ENCODE results near the gene PITPNB.

The PITPNB gene

DNA sequence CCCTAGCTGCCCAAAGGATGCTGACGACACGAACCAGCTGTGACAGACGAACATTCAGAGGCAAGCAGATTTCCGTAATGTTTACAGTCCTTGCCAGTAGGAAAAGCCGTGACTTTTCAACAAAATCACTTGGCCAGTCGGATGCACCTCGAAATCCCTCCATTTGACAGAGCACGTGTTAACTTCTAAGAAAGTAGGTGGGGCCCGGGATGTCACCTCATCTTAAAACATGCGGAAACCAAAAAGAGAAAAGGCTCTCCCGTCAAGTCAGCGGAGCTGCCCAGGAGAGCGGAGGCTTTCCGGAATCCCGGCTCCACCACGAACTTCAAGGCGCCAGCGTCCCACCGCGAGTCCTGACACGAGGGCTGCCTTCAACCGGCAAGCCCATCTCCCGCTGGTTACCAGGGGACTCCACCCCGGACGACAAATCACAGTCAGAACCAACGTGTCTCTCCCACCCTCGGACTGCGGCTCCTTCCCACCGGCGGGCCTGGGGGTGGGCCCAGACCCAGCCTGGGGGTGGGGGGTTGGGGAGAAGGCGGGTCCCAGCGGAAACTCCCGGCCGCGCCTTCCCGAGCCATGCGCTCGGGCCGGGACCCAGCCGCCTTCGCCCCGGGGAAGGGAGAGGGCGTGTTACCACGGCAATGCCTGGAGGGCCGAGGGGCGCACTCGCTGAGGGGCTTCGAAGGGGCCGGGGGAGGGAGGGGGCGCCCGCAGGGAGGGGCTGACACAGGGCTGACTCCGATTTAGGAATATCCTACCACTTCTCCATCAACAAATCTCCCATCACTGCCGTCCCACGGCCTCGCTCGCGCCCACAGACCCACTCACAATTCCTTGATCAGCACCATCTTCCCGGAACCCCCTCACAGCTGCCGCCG, 475 bp downstream of the PITPNB start:
- DNase-seq = peak; percentile 81 to 92 (median 86)

DNA sequence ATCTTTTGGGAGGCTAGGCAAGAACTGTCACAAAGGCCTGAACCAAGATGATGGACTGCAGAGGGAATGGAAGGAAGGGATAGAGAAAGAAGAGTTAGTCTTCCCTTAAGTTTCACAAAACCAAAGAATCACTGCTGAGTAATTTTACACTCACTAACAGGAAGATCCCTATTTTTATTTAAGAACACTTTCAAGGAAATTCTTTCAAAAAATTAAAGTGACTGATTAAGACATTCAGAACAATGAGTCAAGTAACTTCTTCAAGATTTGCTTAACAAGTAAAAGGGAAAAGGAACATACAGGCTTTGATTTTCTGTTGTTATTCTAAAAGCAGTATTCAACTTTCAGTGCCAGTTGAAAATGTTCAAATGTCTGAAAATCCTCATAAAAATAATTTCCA, 3.1 kb downstream of the PITPNB start:
- peak; percentile 26 to 83 (median 80) for DNase-seq

DNA sequence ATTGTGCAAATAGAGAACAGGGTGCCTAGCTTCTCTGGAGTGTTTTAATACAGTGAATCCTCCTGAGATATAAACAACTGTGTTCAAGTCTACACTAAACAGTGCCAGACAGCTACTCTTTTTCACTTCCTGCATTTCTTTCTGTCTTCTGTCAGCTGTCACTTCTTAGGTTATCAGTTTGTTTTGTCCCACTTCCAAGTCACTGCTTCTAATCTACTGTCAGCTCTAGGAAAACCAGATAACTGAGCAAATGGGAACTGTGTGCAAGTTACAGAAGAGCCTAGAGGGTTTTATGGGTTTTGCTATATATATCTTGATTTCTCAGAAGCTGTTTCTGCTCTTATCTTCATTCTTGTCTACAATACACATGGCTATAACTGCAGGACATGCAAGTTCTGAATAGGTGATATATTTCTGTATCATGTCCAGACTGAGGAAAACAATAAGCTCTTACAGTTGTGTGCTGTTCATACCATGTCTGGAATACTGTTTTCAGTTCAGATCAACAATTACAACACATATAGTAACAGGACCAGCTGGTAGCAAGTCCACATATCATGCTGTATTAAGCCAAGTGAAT, 5.8 kb downstream of the PITPNB start:
- no peak for DNase-seq

DNA sequence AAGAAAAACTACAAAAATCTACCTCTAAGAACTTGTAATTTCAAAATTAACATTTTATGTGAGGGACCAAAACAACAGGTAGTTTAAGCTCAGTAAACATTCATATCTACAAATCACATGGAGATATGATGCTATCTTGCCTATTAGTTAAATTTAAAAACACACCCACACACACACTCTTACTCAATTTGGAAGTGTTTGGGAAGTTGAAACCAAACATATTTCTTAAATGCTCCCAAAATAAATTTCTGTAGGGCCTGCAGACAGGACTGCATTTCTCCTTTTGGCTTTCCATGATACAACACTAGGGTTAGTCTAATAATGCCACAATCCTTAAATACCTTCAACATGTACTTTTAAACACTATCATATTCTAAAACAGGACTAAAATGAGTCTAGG, 7.0 kb downstream of the PITPNB start:
- DNase-seq = peak; percentile 60 to 78 (median 73)

DNA sequence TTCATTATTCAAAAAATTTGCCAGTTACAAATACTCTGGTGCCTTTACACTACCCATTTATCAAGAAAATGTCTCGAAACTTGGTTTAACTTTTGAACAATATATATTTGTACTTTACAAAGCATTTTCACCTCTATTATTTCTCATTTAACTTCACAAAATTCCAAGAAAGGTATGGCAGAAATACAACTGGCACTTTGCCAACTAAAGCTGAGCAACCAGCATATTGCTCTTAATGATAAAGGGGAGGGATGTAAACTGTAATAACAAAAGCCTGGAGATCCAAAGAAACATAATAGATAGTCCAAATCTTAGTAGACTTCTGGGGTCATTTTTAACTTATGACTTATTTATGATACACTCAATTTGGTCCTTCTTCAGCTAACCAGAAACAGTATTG, 7.7 kb downstream of the PITPNB start:
- DNase-seq = no peak

DNA sequence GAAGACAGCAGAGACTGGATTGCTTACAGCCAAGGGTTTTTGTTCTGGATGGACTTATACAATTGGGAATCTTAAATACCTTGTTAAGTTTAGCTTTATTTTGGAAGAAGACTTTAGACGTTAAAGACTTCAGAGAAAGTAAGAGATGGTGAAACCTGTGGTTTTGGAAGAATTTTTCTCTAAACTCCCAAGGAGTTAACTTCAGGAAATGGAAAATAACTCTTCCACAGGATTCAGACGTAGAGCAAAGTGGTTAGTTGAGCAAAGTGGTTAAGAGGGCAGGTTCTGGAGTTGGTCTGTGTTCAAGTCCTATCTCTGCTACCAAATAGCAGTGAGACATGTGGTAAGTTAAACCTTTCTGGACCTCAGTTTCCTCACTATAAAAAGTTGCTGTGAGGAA, 12.8 kb downstream of the PITPNB start:
- DNase-seq = no peak

DNA sequence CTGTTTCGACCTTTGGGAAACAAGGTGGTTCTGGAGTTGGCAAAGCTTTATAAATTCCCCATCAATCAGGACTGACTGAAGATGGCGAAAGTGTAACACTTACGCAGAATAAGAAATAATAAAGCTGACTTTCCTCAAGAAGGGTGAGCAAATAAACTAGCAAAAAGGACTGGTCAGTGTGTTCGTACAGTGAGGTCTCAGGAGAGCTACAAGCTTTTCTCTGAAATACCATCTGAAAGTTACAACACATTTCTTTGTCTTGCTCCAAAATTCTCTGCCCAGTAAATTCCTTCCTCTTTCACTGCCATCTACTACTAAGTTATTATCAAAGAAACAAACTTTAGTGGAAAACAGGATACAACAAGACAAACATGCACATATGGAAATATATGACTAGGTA, 13.4 kb downstream of the PITPNB start:
- no peak for DNase-seq

DNA sequence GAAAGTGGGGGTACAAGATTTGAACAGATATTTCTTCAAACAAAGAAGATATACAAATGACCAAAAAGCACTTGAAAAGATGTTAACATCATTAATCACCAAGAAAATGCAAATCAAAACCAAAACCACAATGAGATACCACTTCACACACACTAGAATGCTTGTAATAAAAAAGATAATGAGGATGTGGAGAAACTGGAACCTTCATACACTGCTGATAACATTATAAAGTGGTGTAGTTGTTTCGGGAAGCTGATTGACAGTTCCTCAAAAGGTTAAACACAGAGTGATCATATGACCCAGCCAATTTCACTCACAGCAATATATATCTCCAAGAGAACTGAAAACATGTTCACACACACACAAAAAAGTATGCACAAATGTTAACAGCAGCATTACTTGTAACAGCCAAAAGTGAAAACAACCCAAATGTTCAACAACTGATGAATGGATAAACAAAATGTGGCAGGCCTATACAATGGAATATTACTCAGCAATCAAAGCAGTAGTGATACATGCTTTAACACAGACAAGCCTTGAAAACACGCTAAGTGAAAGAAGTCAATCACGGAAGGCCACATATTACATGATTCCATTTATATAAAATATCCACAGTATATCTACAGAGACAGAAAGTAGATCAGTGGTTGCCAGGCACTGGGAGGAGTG, 15.1 kb downstream of the PITPNB start:
- peak in 2 of 3 donors; percentile 27 to 43 for DNase-seq

DNA sequence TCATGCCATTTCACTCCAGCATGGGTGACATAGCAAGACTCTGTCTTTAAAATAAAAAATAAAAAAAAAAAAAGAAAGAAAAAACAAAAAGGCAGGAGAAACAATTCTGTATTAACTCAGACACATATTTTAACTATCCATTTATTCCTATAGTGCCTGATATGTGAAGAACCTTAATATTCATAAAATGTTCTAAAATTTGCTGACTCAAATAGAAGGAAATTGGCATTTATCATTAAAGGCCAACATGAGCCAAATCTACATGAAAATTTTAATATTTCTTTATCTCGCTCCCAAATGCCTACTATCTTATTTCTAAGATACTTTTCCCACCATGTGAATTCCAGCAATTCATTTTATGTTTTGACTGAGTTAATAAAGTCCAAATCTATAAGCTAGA, 18.9 kb downstream of the PITPNB start:
- no peak for DNase-seq

DNA sequence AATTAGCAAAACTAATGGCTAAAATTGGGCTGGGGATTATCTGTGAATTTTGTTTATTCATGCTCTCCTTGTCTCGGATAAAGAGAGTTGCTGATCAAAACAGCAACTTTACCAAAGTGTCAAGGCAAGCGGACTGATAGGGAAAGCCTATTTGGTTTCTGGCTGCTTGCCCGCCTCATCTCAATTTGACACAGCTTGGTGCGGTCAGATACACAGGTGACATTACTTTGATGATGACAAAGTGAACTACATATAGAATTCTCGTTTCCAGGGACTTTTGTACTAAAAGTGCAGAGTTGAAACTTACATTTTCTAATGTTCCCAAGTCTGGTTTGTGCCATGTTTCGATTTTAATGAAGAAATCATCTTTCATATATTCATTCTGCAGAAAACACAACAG, 22.8 kb downstream of the PITPNB start:
- DNase-seq = no peak

DNA sequence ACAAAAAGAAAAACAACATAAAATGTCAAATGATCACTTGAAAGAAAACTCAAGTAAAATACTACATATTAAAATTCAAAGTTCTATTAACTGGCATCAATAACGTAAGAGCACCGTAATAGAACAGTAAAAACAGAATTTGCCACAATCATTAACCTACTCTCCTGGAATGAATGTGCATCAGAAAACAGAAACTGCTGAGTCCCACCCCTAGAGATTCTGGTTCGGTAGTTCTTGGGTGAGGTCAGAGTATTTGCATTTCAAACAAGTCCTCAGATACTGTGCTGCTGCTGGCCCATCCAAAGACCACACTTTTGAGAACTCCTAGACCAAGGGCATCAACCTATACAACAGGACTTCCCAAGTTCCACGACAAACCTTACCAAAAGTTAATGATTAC, 23.5 kb downstream of the PITPNB start:
- no peak for DNase-seq

DNA sequence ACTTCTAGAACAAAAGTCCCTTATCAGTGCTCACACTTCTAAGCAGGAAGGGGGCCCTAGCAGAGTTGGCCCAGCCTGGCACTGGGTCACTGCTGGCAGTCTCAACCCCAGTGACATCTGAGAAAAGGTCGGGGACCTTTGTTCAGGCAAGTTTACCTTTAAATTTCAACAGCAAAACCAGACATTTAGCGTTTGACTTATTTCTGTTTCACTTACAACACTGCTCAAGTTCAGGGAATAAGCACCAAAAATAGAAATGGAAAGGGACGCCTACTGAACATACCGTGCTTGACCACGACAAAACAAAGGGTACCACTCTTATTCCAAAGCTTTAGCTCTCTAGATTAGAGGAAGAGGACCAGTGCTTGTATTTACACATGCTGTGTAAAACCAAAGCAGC, 26.2 kb downstream of the PITPNB start:
- no peak for DNase-seq

DNA sequence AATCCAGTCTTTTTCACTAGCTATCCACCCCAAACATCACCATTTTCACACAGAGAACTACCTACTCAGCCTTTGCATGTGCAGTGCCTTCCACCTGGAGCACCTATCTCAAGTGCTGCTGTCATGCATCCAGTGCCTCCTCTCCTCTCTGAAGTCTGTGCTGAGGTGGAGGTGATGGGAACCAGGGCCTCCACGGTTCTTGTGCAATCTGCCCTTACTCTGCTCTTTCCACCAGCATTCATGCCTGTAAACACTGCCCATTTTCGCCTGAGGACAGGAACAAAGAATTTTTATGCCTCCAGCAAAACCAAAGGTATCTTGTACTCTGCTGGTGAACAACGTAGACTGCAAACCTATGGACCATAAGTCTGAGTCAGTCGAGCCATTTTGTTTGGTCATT, 27.0 kb downstream of the PITPNB start:
- DNase-seq = no peak

DNA sequence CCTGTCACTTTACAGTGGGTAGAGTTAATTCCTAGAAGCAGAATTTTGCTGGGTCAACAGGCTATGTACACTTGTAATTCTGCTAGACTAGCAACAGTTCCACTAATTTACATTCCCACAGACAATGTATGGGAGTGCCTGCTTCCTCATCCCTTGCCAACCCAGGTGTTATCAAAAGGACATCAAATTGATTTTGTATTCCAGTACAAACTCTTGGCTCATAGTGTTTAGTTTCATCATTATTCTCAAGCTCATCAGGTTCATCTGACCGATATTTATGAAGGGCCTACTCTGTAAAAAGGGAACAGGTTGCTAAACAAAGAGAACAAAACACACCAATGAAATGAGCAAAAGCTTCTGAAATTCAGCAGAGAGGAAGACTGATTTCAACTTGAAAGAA, 30.7 kb downstream of the PITPNB start:
- no peak for DNase-seq

DNA sequence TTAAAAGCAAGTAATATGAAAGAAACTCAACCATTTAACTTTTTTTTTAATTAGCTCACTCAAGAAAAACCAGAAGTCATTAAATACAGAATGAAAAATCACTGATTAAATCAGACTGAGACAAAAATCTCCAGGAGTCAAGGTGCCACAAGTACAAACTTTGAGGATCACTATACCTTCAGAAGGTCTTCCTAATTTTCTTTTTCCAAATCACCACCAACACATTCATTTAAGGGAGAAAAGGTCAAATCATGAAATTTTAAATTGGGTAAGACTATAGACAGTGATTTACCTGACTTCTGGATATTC, 32.3 kb downstream of the PITPNB start:
- no peak for DNase-seq

DNA sequence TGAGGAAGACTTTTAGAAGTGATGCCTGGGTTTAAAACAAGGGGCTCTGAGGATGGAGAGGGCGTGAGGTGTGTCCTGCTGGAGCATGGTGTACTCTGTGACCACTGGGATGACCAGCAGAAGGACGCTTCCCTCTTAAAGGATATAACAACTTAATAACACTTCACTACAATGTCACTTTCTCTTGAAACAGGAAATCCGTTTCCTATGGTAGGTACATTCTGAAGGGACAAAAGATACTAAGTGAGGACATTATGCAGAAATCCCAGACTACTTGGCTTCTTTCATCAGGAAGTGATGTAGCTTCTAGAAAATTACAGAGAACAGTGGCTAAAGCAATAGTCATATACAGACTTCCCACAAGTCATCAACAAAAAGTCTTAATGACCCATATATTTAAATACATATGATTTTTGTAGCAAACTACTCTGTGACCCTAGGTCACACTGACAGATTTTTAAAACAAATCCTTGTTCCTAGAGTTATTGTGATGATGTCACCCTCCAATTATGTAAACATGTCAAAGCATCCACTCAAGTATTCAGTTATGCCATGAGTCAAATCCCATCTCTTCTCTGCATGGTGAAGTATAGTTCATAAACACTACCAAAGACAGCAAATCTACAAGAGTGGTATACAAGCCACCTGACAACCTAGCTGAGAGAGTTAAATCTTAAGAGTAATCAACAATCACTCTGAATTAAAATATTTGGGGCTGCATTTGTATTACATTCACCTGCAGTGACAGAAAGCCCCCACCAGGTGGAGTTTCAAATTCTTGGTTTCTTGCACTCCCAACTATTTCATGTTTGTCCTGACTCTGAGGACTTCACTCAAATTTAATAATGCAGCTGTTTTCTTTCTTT, 32.8 kb downstream of the PITPNB start:
- DNase-seq = peak; percentile 51 to 60 (median 59)

DNA sequence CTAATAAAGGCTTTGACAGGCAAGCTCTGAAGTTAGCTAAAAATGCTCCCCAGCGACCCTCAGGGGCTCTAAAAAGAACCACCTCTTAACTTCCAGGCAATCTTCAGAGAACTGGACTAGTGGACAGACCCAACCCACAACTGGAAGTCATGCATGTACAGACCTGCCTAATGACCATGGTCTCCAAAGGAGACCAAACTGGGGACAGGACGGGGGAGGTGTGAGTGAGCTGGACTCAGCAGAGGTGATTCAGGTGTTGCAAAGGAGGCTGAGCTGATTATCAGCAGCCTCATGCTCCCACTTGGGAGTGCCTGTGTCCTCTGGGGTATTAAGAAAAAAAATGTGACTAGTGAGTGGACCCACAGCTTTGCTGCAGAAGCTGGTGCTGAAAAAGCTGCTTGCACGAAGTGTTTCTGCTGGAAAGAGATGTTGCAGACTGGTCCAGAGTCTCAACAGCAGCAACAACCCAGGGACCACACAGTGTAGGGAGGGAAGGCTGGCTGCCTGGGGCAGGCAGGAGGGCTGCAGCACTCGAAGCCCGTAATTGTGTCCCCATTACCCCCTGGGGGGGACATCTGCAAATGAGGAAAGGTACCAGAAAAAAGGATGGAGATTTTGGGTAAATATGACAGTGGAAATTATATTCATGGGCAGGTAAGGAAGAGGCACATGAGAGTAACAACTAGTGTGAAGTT, 35.3 kb downstream of the PITPNB start:
- no peak for DNase-seq

DNA sequence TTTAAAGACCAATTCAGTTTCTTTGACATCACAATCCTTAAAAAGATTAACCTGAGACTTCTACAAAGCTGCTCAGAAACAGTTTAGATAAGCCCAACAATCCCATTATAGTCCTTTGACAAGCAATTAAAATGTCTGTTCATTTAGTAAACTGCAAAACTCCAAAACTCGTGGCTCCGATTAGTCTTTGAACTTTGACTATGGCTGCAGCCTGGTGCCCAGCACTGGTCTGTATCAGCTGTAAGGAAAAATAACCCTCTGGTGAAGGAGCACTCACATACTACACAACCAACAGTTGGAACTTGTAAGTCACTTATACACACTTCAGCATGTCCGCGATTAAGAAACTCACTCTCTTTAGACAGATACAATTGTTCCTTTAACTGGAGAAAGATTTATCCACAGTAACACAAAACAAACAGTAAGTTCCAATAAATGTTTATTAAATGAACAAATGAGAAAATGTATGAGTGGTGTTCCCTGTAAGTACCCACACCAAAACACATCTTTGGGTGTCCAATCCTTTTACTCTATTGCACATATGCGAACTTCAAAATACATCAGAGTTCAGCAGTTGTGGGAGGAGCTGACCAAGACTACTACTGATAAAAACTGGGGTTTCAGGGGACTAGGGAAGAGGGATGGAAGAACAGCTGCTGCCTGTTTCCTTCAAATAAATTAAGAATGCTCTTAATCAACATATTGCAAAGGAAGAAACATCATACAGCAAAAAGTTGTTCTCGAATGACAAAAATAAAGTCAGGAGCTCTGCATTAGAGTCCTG, 36.4 kb downstream of the PITPNB start:
- no peak for DNase-seq

DNA sequence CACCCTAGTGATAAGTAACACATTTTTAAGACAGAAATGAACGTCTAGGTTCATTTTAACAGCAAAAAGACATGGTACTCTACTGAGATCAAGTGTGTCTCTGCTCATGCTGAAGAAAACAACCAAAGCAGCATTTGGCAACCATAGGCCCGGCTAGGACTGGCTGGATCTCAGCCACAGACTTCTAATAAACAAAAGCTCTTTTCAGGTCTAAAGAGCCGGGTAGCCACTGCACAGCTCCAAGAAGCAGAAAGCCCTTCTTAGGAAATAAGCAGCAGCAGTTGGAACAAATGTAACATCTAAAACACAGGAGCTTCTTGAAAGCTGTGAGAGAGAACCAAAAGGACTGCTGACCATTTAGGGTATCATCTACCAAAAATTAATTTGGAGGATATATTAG, 37.6 kb downstream of the PITPNB start:
- DNase-seq = no peak

DNA sequence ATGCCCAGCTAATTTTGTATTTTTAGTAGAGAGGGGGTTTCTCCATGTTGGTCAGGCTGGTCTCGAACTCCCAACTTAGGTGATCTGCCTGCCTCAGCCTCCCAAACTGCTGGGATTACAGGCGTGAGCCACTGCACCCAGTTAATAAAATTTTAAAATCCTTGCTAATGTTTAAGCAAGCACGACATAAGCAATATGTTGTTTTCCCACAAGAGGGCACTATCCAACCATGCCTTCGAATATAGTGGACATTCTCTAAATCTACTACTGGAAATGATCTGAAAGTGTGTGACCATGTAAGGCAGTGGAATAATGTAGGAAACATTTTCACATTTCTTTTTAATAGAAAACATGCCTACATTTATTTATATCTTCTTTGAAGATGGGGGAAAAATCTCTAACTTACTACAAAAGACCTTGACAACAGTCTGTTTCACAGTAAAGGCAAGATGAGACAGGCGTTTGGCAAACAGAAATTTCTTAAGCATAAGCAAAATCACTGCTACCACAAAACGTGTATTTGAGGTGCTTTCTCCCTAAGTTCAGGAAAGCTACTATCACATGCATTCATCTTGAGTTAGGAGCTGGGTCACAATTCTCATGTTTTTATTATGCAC, 38.2 kb downstream of the PITPNB start:
- peak; percentile 58 to 77 (median 68) for DNase-seq

DNA sequence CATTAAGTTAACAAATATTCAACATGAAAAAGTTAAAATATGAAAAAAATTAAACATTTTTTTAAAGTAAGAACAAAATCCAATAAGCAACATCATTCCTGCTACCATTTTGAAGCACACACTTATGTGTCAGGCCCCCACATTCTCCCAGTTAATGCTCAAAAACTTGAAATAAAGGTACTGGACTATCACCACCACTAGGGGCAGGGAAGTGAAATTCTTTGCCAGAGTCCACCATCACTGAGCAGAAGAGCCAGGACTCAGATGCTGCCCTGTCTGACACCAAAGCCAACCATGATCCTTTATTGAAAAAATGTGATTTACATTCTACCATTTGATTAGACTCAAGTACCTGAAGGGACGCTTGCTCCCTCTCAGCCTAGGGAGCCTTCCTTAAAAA, 39.1 kb downstream of the PITPNB start:
- DNase-seq = peak; percentile 45 to 57 (median 48)

All from suppressor macrophage treated with lipopolysaccharide for 1 hour (primary cell).